GM21825 (cell line): ENCODE results near the gene EXD3.
"Not testable (repeated sequence)": the region's sequence is repeated elsewhere in the genome, so short reads cannot be mapped to it uniquely, and the experiment has no call there.

ENCODE experiments used
- ATAC-seq: cut with Tn5 transposase; IDR thresholded peaks from one replicate; pipeline ENCODE4 v1.9.1; 2021; ENCODE audit warnings: mild to moderate bottlenecking, moderate library complexity; ENCODE audit not compliant: unreplicated experiment

The EXD3 gene

GRCh38 chr9:137383081-137383783, 39.7 kb downstream of the EXD3 start:
- ATAC-seq, result no peak

- no peak for ATAC-seq
Observed at GRCh38 chr9:137382444-137383080, 40.4 kb downstream of the EXD3 start.

GRCh38 chr9:137381501-137382443, 41.2 kb downstream of the EXD3 start:
- ATAC-seq, result no peak

- no peak for ATAC-seq
Observed at GRCh38 chr9:137380606-137381005, 42.4 kb downstream of the EXD3 start.

GRCh38 chr9:137380171-137380570, 42.8 kb downstream of the EXD3 start:
- ATAC-seq, result no peak

- no peak for ATAC-seq
Observed at GRCh38 chr9:137379761-137380161, 43.2 kb downstream of the EXD3 start.

GRCh38 chr9:137378688-137379410, 44.1 kb downstream of the EXD3 start:
- not testable (repeated sequence) for ATAC-seq

- no peak for ATAC-seq
Observed at GRCh38 chr9:137376386-137376785, 46.6 kb downstream of the EXD3 start.

- ATAC-seq, result no peak
Observed at GRCh38 chr9:137375321-137376058, 47.5 kb downstream of the EXD3 start.

- no peak for ATAC-seq
Observed at GRCh38 chr9:137374131-137374845, 48.7 kb downstream of the EXD3 start.

GRCh38 chr9:137373611-137373980, 49.4 kb downstream of the EXD3 start:
- ATAC-seq, result no peak

GRCh38 chr9:137372693-137373610, 50.0 kb downstream of the EXD3 start:
- no peak for ATAC-seq

- no peak for ATAC-seq
Observed at GRCh38 chr9:137371946-137372651, 50.9 kb downstream of the EXD3 start.

GRCh38 chr9:137371521-137371941, 51.4 kb downstream of the EXD3 start:
- no peak for ATAC-seq

- ATAC-seq, result no peak
Observed at GRCh38 chr9:137370865-137371520, 52.0 kb downstream of the EXD3 start.

- no peak for ATAC-seq
Observed at GRCh38 chr9:137369911-137370764, 52.8 kb downstream of the EXD3 start.
